Fibroblast of villous mesenchyme (primary cell): ENCODE measurements around the gene OR52J3. TPM values are rescaled to one million over a fixed set of nuclear protein-coding genes. Genes with fewer than 3 reads are reported as not detected.

Experiments used
- DNase-seq: peaks from one replicate; pipeline ENCODE4 v3.0.0-alpha.2; 2010; ENCODE audit warnings: low read depth
- H3K4me3 ChIP-seq: 2 replicates; pipeline ENCODE4 v1.5.1; 2011; ENCODE audit warnings: low read depth, mild to moderate bottlenecking, low read length
- CTCF ChIP-seq: IDR thresholded peaks from 2 replicates; pipeline ENCODE4 v1.5.1; 2012; ENCODE audit warnings: low read depth, mild to moderate bottlenecking, low read length; ENCODE audit not compliant: insufficient read depth
- total RNA-seq: library from RNA; depleted of rRNA; stranded (reverse); fragments of >200 nt; gene quantifications from 2 replicates; pipeline ENCODE4 v1.2.3, GENCODE V29; 2012

Gene OR52J3
- not detected in 2 replicates for total RNA-seq

GRCh38 chr11:5046226-5046625 is at the start of gene OR52J3:
Gene OR52J3, plus strand, starts transcription at chr11:5046526. Its CDS starts 0 bp downstream, at chr11:5046526.
- H3K4me3 ChIP-seq: no peak within 1 kb of the TSS
- no peak for TF ChIP-seq CTCF
- DNase-seq: no peak

- peak; percentile 60 for TF ChIP-seq CTCF
- no peak overlapping the region for H3K4me3 ChIP-seq
- peak; percentile 57 for DNase-seq
Measured at GRCh38 chr11:5004424-5005274, 41.7 kb upstream of the OR52J3 start.

GRCh38 chr11:5007561-5007960 is 38.8 kb upstream of the OR52J3 start:
- no peak for DNase-seq
- TF ChIP-seq CTCF: no peak
- H3K4me3 ChIP-seq: no peak overlapping the region

- no peak for TF ChIP-seq CTCF
- no peak overlapping the region for H3K4me3 ChIP-seq
- no peak for DNase-seq
Measured at GRCh38 chr11:5011254-5011653, 35.1 kb upstream of the OR52J3 start.

- DNase-seq: no peak
- no peak for TF ChIP-seq CTCF
Measured at GRCh38 chr11:5013012-5013411, 33.3 kb upstream of the OR52J3 start.

GRCh38 chr11:5021996-5022395 is 24.3 kb upstream of the OR52J3 start:
- no peak for TF ChIP-seq CTCF
- DNase-seq: no peak
- H3K4me3 ChIP-seq: no peak overlapping the region

More at GRCh38 chr11:5013012-5013411, 33.3 kb upstream of the OR52J3 start:
- H3K4me3 ChIP-seq: no peak overlapping the region
